ENCODE measurements around the gene NSG1. TPM values are rescaled to one million over a fixed set of nuclear protein-coding genes. Genes with fewer than 3 reads are reported as not detected.
"Not testable (repeated sequence)": the region's sequence is repeated elsewhere in the genome, so short reads cannot be mapped to it uniquely, and the experiment has no call there.

Gene NSG1
- total RNA-seq, 1 experiment from 2014 or later: not detected

GRCh38 chr4:4415806-4416805 is 29.2 kb downstream of the NSG1 start:
- no peak for DNase-seq (ENCODE audit: low read depth)

- DNase-seq (ENCODE audit: low read depth): no peak
Observed at GRCh38 chr4:4416981-4417380, 30.1 kb downstream of the NSG1 start.

GRCh38 chr4:4417886-4418285 is 31.0 kb downstream of the NSG1 start:
- no peak for DNase-seq (ENCODE audit: low read depth)

GRCh38 chr4:4418676-4419390 is 31.9 kb downstream of the NSG1 start:
- DNase-seq (ENCODE audit: low read depth): no peak

- no peak for DNase-seq (ENCODE audit: low read depth)
Observed at GRCh38 chr4:4419896-4420295, 33.0 kb downstream of the NSG1 start.

GRCh38 chr4:4420421-4420820 is 33.5 kb downstream of the NSG1 start:
- DNase-seq (ENCODE audit: low read depth): no peak

GRCh38 chr4:4421356-4421755 is 34.5 kb downstream of the NSG1 start:
- DNase-seq (ENCODE audit: low read depth): no peak

- DNase-seq (ENCODE audit: low read depth): not testable (repeated sequence)
Observed at GRCh38 chr4:4422117-4422516, 35.2 kb downstream of the NSG1 start.

- DNase-seq (ENCODE audit: low read depth): no peak
Observed at GRCh38 chr4:4422856-4423499, 36.1 kb downstream of the NSG1 start.

- no peak for DNase-seq (ENCODE audit: low read depth)
Observed at GRCh38 chr4:4423706-4424498, 37.0 kb downstream of the NSG1 start.

- DNase-seq (ENCODE audit: low read depth): no peak
Observed at GRCh38 chr4:4424499-4425115, 37.7 kb downstream of the NSG1 start.

GRCh38 chr4:4425119-4425690 is 38.3 kb downstream of the NSG1 start:
- no peak for DNase-seq (ENCODE audit: low read depth)

- no peak for DNase-seq (ENCODE audit: low read depth)
Observed at GRCh38 chr4:4425696-4426095, 38.8 kb downstream of the NSG1 start.

GRCh38 chr4:4426511-4427120 is 39.7 kb downstream of the NSG1 start:
- no peak for DNase-seq (ENCODE audit: low read depth)

- peak; percentile 33 for DNase-seq (ENCODE audit: low read depth)
Observed at GRCh38 chr4:4427121-4427870, 40.4 kb downstream of the NSG1 start.

GRCh38 chr4:4427886-4428285 is 41.0 kb downstream of the NSG1 start:
- DNase-seq (ENCODE audit: low read depth): no peak

- no peak for DNase-seq (ENCODE audit: low read depth)
Observed at GRCh38 chr4:4428966-4429875, 42.3 kb downstream of the NSG1 start.

GRCh38 chr4:4430492-4431195 is 43.7 kb downstream of the NSG1 start:
- DNase-seq (ENCODE audit: low read depth): peak; percentile 73

Data from RPMI7951 (cell line).